GM12875 (cell line): ENCODE data around the gene ELOVL2.

Experiments used
- H3K4me3 ChIP-seq: one replicate; pipeline ENCODE4 v1.5.1; 2011; ENCODE audit warnings: low read depth, low read length, control low read depth
- TF ChIP-seq, protein P1 (sequence below): IDR thresholded peaks from 2 replicates; pipeline ENCODE4 v1.5.1; 2011; ENCODE audit warnings: low read depth, mild to moderate bottlenecking, control low read depth, inconsistent platforms, low read length, moderate library complexity, borderline replicate concordance; ENCODE audit not compliant: insufficient read depth

Gene ELOVL2

GRCh38 chr6:10972196-10972595 lies 71.9 kb downstream of the ELOVL2 start:
- TF ChIP-seq, protein P1, sequence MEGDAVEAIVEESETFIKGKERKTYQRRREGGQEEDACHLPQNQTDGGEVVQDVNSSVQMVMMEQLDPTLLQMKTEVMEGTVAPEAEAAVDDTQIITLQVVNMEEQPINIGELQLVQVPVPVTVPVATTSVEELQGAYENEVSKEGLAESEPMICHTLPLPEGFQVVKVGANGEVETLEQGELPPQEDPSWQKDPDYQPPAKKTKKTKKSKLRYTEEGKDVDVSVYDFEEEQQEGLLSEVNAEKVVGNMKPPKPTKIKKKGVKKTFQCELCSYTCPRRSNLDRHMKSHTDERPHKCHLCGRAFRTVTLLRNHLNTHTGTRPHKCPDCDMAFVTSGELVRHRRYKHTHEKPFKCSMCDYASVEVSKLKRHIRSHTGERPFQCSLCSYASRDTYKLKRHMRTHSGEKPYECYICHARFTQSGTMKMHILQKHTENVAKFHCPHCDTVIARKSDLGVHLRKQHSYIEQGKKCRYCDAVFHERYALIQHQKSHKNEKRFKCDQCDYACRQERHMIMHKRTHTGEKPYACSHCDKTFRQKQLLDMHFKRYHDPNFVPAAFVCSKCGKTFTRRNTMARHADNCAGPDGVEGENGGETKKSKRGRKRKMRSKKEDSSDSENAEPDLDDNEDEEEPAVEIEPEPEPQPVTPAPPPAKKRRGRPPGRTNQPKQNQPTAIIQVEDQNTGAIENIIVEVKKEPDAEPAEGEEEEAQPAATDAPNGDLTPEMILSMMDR = no peak
- H3K4me3 ChIP-seq = no peak overlapping the region

DNA sequence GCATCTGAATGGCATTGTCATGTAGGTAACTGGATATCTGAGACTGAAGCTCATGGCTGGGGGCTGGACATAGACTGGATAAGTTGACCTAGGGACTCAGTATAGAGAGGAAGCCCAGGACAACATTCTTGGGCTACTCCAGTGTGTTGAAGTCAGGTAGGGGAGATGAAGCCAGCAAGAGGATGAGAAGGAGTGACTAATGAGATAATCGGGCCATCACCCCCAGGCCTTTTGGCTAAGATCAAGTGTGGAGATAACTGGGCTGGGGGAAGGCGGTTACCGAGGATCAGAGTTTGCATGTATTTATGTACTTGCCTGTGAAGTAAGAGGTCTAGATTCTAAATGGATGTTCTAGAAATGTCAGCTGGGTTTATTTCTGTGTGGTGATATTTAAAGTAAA lies 73.4 kb downstream of the ELOVL2 start:
- no peak overlapping the region for H3K4me3 ChIP-seq
- TF ChIP-seq, protein P1 = no peak

- TF ChIP-seq, protein P1 = no peak
- no peak overlapping the region for H3K4me3 ChIP-seq
These were observed 75.3 kb downstream of the ELOVL2 start for GRCh38 chr6:10968776-10969175.

GRCh38 chr6:10964684-10965083 lies 79.4 kb downstream of the ELOVL2 start:
- no peak overlapping the region for H3K4me3 ChIP-seq
- TF ChIP-seq, protein P1 = no peak

DNA sequence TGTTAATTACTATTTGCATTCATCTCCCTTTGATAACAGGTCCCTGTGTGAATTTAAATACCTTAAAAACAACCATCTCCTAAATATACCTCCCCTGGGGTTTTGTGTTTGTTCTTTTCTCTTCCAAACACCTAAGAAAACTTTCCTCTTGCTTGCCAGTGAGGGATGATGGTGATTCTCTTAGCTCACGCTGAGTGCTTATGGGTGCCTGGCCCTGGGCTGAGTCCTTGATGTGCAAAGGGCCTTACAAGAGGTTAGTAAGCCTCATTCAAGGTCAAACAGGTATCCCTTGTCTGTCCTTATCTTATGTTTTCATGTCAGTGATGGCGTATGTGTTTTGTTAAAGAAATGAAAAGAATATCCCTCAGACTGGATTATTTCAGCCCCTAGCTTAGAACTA lies 81.0 kb downstream of the ELOVL2 start:
- H3K4me3 ChIP-seq = no peak overlapping the region
- TF ChIP-seq, protein P1 = no peak

DNA sequence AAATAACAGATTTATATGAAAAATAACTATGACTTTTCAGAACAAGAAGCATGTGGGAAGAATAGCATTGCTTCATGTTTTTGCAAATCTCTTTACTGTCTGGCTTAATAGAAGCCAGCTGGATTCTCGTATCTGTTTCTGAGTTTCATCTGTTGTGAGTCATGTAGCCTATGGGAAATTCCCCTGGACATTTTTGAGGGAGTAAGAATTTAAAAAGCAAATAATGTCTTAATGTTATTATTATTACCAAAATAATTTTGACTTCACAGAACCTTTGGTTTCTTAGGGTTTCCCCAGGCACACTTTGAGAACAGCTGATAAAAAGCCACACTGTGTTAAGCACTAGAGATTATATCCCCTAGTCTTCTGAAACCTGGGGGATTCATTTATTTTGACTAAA lies 81.4 kb downstream of the ELOVL2 start:
- H3K4me3 ChIP-seq = no peak overlapping the region
- TF ChIP-seq, protein P1 = no peak

GRCh38 chr6:10961837-10962236 lies 82.3 kb downstream of the ELOVL2 start:
- TF ChIP-seq, protein P1 = no peak
- no peak overlapping the region for H3K4me3 ChIP-seq
